Raji (cell line): ENCODE measurements around the gene PGAP3.

Experiments
- POLR2A ChIP-seq: IDR thresholded peaks from 2 replicates; pipeline ENCODE4 v1.6.1; 2011; ENCODE audit warnings: low read depth, low read length, control low read depth; ENCODE audit not compliant: insufficient read depth

Gene PGAP3

DNA sequence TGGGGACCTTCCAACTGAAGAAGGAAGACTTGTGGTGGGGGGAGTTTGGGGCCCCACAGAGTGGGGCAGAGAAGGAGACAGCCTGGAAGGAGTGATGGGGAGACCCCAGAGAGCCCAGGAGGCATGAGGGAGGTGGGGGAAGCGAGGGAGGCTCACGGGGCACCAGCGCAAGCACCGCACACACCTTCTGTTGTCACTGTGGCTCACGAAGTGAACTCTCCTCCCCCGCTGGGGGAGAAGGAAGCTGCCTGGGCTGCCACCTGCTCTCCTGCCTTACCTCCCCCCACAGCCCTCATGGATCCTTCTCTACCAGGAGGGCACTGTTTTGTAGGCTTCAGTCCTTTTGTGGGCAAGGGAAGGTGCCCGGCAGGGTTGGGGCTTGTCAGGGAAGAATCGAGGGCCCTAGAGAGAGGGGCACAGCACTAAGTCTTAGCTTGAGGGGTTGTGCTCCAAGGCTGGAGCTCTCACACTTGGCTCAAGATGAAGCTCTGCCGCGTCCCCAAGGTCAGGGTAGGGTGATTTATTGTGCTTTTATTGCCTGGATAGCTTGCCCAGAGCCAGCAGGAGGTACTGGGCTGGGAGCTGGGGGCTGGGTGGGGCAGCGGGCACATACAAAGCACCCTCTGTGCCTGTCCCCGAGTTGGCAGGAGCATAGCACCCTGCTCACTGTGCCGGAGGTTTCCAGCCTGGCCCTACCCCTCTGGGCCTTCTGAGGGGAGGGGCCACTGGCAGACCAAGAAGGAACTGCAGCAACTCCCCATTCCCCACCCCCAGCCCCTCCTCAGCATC, 55.5 kb downstream of the PGAP3 start:
- TF ChIP-seq POLR2A, result no peak

DNA sequence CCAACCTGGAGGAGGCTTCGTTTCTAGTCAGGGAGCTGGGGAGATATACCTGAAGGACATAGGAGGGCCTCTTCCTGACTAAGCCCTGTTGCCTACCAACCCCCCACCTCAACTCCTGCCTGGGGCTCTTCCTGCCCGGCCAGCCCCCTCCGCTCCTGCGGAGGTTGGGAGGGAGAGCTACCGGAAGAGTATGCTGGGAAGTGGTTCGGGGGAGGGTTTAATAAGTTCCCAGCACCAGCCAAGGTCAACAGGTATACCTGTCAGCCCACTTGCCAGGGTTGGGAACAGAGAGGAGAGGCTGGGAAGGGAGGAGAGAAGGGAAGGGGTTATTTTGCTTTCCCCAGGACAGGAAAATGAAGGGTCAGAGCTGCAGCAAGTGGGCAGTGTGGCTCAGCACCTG, 56.5 kb downstream of the PGAP3 start:
- no peak for TF ChIP-seq POLR2A

- no peak for TF ChIP-seq POLR2A
Measured at GRCh38 chr17:39629898-39630297, 58.0 kb downstream of the PGAP3 start.

GRCh38 chr17:39629494-39629880, 58.4 kb downstream of the PGAP3 start:
- no peak for TF ChIP-seq POLR2A

- TF ChIP-seq POLR2A, result no peak
Measured at GRCh38 chr17:39628655-39629493, 59.0 kb downstream of the PGAP3 start.

DNA sequence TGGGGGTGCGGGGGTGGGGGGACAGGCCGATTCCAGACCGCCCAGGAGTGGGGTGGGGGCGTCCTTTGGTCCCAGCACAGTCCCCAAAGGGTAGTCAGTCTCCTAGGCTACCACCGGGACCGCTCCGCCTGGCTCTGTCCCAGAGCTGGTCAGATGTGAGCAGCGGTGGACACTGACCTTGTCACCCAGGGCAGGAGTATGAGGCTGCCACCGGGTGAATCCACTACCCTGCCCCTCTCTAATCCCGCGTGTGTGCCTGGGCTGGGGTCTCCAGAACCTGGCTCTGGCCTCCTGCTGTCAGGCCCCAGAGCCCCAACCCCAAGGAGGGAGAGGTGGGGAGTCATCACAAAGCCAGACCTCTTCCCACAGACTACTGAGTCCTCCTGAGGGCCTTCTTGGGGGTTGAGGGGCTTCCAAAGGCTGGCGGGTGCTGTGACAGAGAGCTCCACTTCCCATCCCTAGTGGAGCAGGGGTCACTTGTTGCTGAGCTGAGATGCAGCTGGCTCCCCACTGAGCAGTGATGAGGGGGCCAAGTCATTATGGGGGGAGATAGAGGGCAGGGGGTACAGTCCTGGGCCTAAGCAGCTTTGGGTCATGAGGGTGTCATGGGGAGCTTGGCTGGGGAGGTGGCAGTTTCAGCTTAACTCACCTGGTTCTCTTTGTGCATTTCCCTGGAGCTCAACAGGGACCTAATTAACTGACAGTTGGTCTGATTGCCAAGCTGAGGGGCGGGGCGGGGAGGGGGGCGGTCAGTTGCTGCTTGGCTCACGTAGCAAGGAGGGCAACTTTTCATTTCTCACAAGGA, 59.9 kb downstream of the PGAP3 start:
- no peak for TF ChIP-seq POLR2A

DNA sequence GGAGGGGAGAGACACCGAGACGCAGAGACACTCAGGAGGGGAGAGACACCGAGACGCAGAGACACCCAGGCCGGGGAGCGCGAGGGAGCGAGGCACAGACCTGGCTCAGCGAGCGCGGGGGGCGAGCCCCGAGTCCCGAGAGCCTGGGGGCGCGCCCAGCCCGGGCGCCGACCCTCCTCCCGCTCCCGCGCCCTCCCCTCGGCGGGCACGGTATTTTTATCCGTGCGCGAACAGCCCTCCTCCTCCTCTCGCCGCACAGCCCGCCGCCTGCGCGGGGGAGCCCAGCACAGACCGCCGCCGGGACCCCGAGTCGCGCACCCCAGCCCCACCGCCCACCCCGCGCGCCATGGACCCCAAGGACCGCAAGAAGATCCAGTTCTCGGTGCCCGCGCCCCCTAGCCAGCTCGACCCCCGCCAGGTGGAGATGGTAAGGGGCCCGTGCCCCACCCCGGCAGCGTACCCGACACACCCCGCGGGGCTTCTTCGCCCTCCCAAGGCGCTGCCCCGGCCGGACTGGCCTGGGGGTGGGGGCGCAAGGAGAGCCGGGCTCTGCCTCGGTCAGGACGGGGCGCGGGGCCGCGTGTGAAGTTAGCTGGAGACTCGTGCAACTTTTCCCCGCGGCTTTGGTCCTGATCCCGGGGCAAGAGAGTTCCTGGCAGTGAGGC, 60.7 kb downstream of the PGAP3 start:
- no peak for TF ChIP-seq POLR2A

DNA sequence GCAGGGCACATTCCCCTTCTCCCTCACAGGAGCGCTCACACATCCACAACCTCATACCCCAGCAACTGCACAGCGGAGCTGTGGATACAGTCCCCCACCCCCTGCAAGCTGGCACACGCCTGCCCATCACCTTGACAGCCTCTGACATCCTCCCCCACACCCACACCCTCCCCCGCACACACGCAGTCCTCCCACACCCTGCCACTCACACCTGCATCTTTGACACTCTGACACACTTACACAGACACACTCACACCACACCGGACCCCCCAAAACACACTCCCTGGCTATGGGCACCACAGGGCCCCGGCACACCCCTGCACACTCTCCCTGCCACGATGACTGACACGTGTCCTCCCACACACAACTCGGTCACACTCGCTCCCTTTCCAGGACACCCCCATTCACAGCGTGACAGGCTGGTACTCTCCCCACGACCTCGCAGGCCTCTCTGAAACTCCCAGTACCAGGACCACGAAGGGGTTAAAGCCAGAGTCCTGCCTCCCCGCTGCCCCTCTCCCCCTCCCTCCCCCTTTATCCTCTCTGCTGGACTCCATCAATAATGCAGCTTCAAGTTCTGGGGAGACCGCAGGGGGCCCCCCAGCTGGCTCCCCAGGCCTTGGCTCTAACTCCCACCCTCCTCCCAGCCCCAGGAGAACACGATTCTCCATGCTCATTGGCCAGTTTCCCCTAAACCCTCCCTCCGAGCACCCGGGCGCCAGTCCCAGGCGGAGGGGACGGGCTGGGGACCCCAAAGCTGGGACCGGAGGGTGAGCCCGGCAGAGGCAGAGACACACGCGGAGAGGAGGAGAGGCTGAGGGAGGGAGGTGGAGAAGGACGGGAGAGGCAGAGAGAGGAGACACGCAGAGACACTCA, 61.4 kb downstream of the PGAP3 start, which contains the start of gene PPP1R1B:
TSS of gene PPP1R1B (plus strand) at position 782 of the 876 bp plus-strand sequence. CDS start 441 bp downstream, outside the sequence.
- no peak for TF ChIP-seq POLR2A

DNA sequence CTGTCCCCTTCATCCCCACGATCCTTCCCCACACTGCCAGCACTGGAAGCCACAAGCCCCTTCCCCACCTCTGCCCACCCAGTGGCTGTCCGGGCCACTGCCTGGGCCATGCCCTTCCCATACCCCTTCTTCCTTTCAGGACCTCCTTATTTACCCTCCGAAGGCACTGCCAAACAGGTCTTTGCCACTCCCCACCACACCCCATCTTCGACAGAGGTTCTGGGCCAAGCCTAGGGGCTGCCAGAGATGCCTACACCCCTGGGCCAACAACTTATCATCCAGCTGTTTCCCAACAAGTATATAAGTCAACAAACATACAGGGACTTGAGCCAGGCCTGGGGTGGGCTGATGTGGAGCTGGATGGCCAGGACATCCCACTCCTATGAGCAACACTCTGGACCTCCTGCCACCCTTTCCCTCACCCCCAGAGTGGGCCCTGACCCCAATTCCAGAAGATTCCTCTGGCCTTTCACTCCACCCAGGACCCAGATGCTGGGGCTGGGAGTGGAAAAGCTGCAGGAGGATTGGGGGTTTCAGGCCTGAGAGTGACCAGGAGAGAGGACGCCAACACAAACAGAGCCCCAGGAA, 62.6 kb downstream of the PGAP3 start:
- no peak for TF ChIP-seq POLR2A

DNA sequence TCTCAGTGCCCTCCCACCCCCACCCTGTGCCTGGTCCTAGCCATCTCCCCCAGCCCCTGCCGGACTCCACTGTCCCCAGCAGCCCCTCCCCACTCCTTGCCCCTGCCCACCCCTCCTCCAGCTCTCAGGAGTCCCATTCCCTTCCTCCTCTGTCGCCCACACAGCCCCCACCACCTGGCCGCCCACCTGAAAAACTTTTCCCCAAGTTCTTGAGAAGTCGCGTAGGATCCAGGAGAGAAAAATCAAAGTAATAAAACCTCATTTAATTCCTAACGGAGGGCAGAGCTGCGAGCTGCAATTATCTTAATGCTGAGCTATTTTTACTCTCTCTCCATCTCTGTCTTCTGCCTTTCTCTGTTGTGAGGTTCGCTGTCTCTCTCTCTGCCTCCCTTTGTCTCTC, 63.5 kb downstream of the PGAP3 start:
- TF ChIP-seq POLR2A, result no peak

DNA sequence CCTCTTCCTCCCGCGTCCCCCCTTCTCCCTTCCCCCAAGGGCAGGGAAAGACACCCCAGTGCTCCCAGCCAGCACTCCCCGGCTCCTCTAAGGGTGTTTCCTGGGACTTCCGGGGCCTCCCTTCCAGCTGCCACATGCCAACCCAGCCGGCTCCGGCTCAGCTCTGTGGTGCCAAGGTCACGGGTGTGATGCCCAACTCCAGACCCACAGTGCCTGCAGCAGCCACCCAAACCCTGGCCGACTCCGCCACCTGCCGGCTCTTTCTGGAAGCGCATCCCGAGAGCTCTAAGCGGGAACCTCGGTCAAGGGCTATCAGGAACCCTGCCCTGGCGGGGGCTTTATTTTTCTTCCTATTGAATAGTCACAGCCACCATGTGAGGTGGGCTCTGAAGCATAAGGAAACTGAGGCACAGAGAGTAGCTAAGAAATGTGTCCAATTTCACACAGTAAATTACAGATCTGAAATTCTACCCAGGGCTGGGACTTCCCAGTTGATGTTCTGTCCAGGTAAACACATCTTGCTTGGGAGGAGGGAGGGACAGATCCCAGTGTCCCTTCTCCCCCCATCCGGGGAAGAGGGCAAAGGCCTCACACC, 64.4 kb downstream of the PGAP3 start:
- no peak for TF ChIP-seq POLR2A

- TF ChIP-seq POLR2A, result no peak
Measured at GRCh38 chr17:39622380-39623006, 65.4 kb downstream of the PGAP3 start.
